IPS-20b (cell line): ENCODE data around the gene CREB5.
A peak's percentile ranks its signal among the peaks of the same experiment; 100 is the strongest.

Source experiments
- H3K27ac ChIP-seq: one replicate; pipeline ENCODE4 v1.5.1; 2013; ENCODE audit warnings: low read length
- H3K27me3 ChIP-seq: 2 replicates; pipeline ENCODE4 v1.6.1; 2013; ENCODE audit warnings: mild to moderate bottlenecking, low read length, inconsistent platforms; ENCODE audit not compliant: insufficient read depth
- H3K36me3 ChIP-seq: 2 replicates; pipeline ENCODE4 v1.6.1; 2013; ENCODE audit warnings: low read depth, mild to moderate bottlenecking, inconsistent platforms, low read length, moderate library complexity; ENCODE audit not compliant: insufficient read depth
- H3K4me1 ChIP-seq: 2 replicates; pipeline ENCODE4 v1.6.1; 2013; ENCODE audit warnings: mild to moderate bottlenecking, control low read depth, inconsistent platforms, low read length, moderate library complexity; ENCODE audit not compliant: insufficient read depth
- H3K4me3 ChIP-seq: 2 replicates; pipeline ENCODE4 v1.5.1; 2013; ENCODE audit warnings: mild to moderate bottlenecking, low read length, inconsistent platforms
- H3K9ac ChIP-seq: 2 replicates; pipeline ENCODE4 v1.6.1; 2013; ENCODE audit warnings: low read depth, mild to moderate bottlenecking, inconsistent platforms, low read length, moderate library complexity
- H3K9me3 ChIP-seq: 2 replicates; pipeline ENCODE4 v1.6.1; 2013; ENCODE audit warnings: mild to moderate bottlenecking, low read depth, low read length, inconsistent platforms; ENCODE audit not compliant: insufficient read depth

The CREB5 gene

GRCh38 chr7:28469562-28469961 lies 57.2 kb downstream of the CREB5 start:
- H3K4me3 ChIP-seq: no peak overlapping the region
- no peaks in the 10 kb centered on the region for H3K36me3 ChIP-seq
- no peaks in the 10 kb centered on the region for H3K27me3 ChIP-seq
- H3K4me1 ChIP-seq: no peaks in the 10 kb centered on the region
- H3K9ac ChIP-seq: no peak overlapping the region
- H3K27ac ChIP-seq: no peak overlapping the region
- no peaks in the 10 kb centered on the region for H3K9me3 ChIP-seq

- Histone ChIP-seq H3K4me3 (no peak overlapping the region), H3K27me3 (no peaks in the 10 kb centered on the region), H3K4me1 (no peaks in the 10 kb centered on the region), H3K9ac (no peak overlapping the region), H3K36me3 (no peaks in the 10 kb centered on the region), H3K9me3 (no peaks in the 10 kb centered on the region), H3K27ac (no peak overlapping the region)
These were observed 58.0 kb downstream of the CREB5 start for GRCh38 chr7:28470344-28470743.

- Histone ChIP-seq H3K9me3 (no peaks in the 10 kb centered on the region), H3K27me3 (no peaks in the 10 kb centered on the region), H3K36me3 (no peaks in the 10 kb centered on the region), H3K4me1 (no peaks in the 10 kb centered on the region), H3K9ac (no peak overlapping the region), H3K27ac (no peak overlapping the region), H3K4me3 (no peak overlapping the region)
These were observed 60.0 kb downstream of the CREB5 start for GRCh38 chr7:28472332-28472731.

GRCh38 chr7:28473571-28474281 lies 61.4 kb downstream of the CREB5 start:
- Histone ChIP-seq H3K4me1 (peaks cover 3% of the 10 kb centered on the region; the same call in 1 of the 2 replicates), H3K9me3 (no peaks in the 10 kb centered on the region), H3K27ac (no peak overlapping the region), H3K4me3 (no peak overlapping the region), H3K9ac (no peak overlapping the region), H3K36me3 (no peaks in the 10 kb centered on the region), H3K27me3 (no peaks in the 10 kb centered on the region)

GRCh38 chr7:28474282-28474638 lies 61.9 kb downstream of the CREB5 start:
- Histone ChIP-seq H3K4me1 (peaks cover 4% of the 10 kb centered on the region; the same call in 1 of the 2 replicates), H3K27me3 (no peaks in the 10 kb centered on the region), H3K4me3 (no peak overlapping the region), H3K36me3 (no peaks in the 10 kb centered on the region), H3K9me3 (no peaks in the 10 kb centered on the region), H3K9ac (no peak overlapping the region), H3K27ac (no peak overlapping the region)

GRCh38 chr7:28474640-28475039 lies 62.3 kb downstream of the CREB5 start:
- Histone ChIP-seq H3K9me3 (no peaks in the 10 kb centered on the region), H3K27ac (no peak overlapping the region), H3K4me3 (no peak overlapping the region), H3K27me3 (no peaks in the 10 kb centered on the region), H3K36me3 (no peaks in the 10 kb centered on the region), H3K4me1 (peaks cover 4% of the 10 kb centered on the region; the same call in 1 of the 2 replicates), H3K9ac (no peak overlapping the region)

- Histone ChIP-seq H3K9me3 (no peaks in the 10 kb centered on the region), H3K27me3 (no peaks in the 10 kb centered on the region)
These were observed 64.7 kb downstream of the CREB5 start for GRCh38 chr7:28477041-28477442.

GRCh38 chr7:28478656-28479055 lies 66.3 kb downstream of the CREB5 start:
- peaks cover 39% of the 10 kb centered on the region for H3K4me1 ChIP-seq

More at GRCh38 chr7:28477041-28477442, 64.7 kb downstream of the CREB5 start:
- H3K4me1 ChIP-seq: peaks cover 25% of the 10 kb centered on the region
- no peak overlapping the region for H3K4me3 ChIP-seq
- no peaks in the 10 kb centered on the region for H3K36me3 ChIP-seq
- no peak overlapping the region for H3K9ac ChIP-seq
- H3K27ac ChIP-seq: no peak overlapping the region

GRCh38 chr7:28479507-28479947 lies 67.2 kb downstream of the CREB5 start:
- H3K9me3 ChIP-seq: no peaks in the 10 kb centered on the region
- no peak overlapping the region for H3K4me3 ChIP-seq
- H3K27me3 ChIP-seq: no peaks in the 10 kb centered on the region
- H3K36me3 ChIP-seq: no peaks in the 10 kb centered on the region
- peaks cover 48% of the 10 kb centered on the region for H3K4me1 ChIP-seq
- H3K27ac ChIP-seq: no peak overlapping the region
- no peak overlapping the region for H3K9ac ChIP-seq

More at GRCh38 chr7:28478656-28479055, 66.3 kb downstream of the CREB5 start:
- Histone ChIP-seq H3K27ac (no peak overlapping the region), H3K27me3 (no peaks in the 10 kb centered on the region), H3K36me3 (no peaks in the 10 kb centered on the region), H3K9me3 (no peaks in the 10 kb centered on the region), H3K9ac (no peak overlapping the region), H3K4me3 (no peak overlapping the region)

- H3K27ac ChIP-seq: no peak overlapping the region
- H3K27me3 ChIP-seq: no peaks in the 10 kb centered on the region
- H3K4me1 ChIP-seq: peaks cover 53% of the 10 kb centered on the region
- H3K9ac ChIP-seq: no peak overlapping the region
- H3K9me3 ChIP-seq: no peaks in the 10 kb centered on the region
- H3K36me3 ChIP-seq: no peaks in the 10 kb centered on the region
- no peak overlapping the region for H3K4me3 ChIP-seq
These were observed 68.3 kb downstream of the CREB5 start for GRCh38 chr7:28480595-28480994.

GRCh38 chr7:28481091-28481926 lies 69.0 kb downstream of the CREB5 start:
- Histone ChIP-seq H3K36me3 (no peaks in the 10 kb centered on the region), H3K27ac (no peak overlapping the region), H3K4me1 (peaks cover 53% of the 10 kb centered on the region), H3K9ac (0 out of 2 replicates have a peak overlapping the region, but pooled peaks have one; percentile 8), H3K27me3 (no peaks in the 10 kb centered on the region), H3K9me3 (no peaks in the 10 kb centered on the region), H3K4me3 (no peak overlapping the region)

GRCh38 chr7:28483112-28483511 lies 70.8 kb downstream of the CREB5 start:
- H3K4me3 ChIP-seq: no peak overlapping the region
- no peak overlapping the region for H3K9ac ChIP-seq
- H3K4me1 ChIP-seq: peaks cover 58% of the 10 kb centered on the region
- H3K27ac ChIP-seq: no peak overlapping the region
- no peaks in the 10 kb centered on the region for H3K36me3 ChIP-seq
- no peaks in the 10 kb centered on the region for H3K9me3 ChIP-seq
- no peaks in the 10 kb centered on the region for H3K27me3 ChIP-seq
